ENCODE results near the gene TTLL11.

- TF ChIP-seq CTCF (IDR thresholded peaks at IDR 0.05) (no peak), POLR2A (IDR thresholded peaks at IDR 0.05) (no peak)
Observed at GRCh38 chr9:121830441-121831140, 262.5 kb downstream of the TTLL11 start.
